NCI-H774 (cell line): Measurements from ENCODE around the gene POLR2L.

Experiments used
- DNase-seq: peaks from one replicate; lab custom pipeline; 2025; lab: John Stamatoyannopoulos, UW

Gene POLR2L

DNA sequence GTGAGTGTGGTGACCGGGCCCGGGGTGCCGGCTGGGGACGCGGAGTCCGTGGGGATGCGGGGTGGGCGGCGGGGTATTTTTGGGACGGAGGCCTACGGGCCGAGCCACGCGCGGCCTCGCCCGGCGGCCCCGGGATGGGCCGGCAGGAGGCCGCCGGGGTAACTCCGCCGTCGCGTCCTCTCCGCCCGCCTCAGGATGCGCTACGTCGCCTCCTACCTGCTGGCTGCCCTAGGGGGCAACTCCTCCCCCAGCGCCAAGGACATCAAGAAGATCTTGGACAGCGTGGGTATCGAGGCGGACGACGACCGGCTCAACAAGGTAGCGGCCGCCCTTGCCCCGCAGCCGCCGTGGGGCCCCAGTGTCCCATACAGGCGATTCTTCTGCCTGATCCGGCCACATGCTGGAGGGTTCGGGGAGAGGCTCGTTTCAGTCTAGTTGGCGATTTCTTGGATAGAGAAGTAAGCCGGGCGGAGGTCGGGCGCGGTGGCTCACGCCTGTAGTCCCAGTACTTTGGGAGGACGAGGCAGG lies 32.2 kb downstream of the POLR2L start:
- no peak for DNase-seq

DNA sequence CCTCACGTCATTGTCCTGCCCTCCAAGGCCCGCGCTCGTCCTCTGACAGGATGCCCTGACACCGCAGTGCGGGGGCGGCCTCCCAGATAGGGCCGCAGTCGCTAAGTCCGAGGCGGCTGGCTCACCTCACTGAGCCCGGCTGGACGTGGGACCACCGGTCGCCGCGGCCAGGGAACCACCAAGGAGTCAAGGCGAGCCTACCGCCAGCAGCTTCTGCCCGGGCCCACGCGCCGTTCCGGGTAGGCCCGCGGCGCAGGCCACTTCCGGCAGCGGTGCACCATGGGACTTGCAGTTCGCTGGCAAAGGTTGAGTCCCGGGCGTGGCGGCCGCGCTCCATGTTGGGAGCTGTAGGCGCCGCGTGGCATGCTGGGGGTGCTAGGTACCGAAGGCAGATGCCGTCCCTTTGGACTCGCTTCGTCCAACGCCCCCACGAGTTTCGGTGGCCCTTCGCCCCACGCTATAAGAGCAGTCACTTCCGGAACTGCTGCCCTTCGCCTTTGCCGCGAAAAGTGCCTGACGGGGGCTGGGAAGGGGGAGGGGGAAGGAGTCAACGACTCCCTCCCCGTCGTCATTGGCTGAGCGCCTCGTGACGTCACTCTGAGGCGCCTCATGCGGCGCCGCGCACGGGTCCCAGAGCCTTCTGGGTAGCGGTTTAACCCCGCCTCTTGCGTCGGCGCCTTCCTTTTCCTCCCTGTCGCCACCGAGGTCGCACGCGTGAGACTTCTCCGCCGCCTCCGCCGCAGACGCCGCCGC lies 32.9 kb downstream of the POLR2L start, which contains the start of gene RPLP2:
Gene RPLP2, plus strand, starts transcription at position 681 of the 753 bp plus-strand sequence. CDS start 268 bp downstream, outside the sequence.
- DNase-seq, result peak; percentile 95

DNA sequence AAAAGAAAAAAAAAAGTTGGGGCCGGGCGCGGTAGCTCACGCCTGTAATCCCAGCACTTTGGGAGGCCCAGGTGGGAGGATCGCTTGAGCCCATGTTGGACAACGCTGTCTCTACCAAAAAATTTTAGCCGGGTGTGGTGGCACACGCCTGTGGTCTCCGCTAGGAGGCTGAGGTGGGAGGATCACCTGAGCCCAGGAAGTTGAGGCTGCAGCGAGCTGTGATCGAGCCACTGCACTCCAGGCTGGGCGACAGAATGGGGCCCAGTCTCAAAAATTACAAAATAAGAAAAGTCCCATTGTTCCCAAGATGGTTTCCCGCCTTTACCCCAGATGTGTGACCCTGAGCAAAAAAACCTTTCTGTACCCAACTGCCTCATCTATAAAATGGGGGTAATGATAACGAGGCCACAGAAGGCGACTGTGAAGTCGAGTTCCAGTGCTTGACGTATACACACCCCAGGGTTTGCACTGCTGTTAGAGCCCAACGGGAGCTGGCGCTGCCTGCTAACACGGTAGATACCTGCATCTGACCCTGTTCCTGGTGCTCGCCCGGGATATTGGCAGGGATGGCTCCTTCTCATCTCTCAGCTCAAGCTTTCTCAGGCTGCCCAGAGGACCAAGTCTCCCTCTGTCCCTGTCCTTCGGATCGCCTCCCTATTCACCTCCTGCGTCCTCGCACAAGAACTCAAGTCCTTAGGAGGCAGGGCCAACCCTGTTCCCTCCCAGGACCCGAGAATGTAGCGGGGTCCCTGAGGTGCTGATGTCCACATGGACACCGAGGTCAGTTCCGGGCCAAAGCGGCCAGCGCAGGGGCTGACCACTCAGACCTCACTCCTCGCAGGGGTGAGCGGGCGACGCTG lies 33.7 kb downstream of the POLR2L start:
- DNase-seq, result no peak

DNA sequence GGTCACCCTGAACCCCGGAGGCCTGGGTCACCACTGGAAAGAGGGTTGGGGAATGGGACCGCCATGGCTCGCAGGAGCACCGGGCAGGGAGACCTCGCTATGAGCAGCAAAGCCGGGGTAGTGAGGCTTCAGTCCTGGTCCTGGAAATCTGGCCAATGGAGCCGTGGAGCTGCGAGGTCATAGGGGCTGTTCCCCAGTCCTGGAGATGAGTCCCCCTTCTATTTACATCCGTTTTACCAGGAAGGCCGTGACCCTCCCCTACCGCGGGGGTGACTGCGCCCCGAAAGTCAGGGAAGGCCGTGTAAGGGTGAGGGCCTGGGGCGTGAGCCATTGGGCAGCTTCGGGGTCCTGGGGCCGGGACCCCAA lies 37.7 kb downstream of the POLR2L start:
- DNase-seq, result no peak

DNA sequence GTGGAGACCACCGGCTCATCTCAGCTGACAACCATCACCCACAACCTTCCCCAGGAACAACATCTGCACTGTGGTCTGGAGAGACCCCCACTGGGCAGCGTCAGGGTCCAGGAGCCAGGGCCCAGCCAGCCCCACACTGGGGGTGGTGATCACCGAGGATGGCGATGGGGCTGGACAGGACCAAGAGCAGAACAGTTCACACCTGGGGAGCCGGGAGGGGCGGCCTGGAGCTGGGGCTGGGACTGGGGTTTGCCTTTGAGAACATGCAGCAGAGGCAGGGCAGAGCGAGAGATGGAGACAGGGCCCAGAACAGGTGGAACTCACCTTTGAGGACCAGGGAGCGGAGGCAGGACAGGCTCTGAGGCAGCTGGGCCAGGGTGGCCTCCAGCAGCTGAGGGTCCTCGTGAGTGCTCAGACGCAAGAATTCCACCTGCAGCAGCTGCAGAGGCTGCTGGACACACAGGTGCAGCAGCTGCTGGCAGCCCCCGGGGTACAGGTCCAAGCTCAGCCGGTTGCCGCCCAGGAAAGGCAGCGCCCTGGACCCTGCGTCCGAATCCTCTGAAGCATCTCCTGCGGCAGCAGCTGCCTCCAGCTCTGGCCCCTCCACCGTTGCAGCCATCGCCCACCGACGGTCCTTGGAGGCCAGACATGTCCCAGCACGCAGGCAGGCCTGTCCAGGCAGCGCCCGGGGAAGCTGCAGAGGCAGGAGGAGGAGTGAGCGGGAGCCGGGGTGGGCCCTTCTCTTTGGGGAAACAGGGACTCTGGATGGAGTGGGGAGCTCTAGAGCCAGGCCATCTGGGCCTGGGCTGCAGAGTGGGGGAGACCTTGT lies 38.3 kb downstream of the POLR2L start:
- DNase-seq, result no peak

DNA sequence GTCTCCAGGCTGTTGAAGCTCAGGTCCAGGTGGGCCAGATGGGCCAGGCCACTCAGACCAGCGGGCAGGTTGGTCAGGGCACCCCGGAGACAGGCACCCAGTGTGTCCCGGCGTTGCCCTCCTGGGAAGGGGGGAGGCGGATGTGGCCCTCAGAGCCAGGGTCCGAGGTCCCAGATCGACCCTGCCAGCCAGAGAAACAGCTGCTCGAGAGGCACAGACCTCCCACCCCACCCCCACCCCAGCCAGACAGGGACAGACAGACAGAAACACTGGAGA lies 38.9 kb downstream of the POLR2L start:
- no peak for DNase-seq

DNA sequence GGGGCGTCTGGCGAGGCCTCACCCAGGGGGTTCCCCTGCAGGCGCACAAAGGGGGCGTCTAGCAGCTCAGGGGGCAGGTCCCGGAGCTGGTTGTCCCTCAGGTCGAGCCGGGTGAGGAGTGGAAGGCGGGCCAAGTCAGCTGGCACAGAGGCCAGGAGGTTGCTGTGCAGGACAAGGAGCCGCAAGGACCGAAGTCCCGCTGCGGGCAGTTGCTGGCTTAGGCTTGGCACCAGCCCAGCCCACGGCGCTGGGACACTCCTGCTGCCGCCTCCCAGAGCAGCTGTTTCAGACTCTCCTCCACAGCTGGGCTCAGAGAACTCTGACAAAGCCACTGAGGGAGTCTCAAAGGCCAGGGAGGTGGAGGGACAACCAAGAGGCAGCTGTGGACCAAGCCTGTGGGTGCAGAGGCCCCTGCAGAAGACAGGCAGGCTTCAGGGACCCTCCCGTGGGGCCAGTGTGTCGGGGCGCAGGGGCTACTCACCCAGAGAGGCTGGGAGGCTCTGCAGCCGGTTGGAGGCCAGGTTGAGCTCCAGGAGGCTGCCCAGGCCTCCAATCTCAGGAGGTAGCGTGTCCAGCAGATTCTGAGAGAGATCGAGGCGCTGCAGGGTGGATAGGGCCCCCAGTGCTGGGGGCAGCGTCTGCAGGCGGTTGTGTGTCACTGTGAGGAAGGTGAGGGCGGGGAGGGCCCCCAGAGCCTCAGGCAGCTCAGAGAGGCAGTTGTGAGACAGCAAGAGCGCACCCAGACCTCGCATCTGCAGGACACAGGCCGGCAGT lies 39.4 kb downstream of the POLR2L start:
- no peak for DNase-seq

DNA sequence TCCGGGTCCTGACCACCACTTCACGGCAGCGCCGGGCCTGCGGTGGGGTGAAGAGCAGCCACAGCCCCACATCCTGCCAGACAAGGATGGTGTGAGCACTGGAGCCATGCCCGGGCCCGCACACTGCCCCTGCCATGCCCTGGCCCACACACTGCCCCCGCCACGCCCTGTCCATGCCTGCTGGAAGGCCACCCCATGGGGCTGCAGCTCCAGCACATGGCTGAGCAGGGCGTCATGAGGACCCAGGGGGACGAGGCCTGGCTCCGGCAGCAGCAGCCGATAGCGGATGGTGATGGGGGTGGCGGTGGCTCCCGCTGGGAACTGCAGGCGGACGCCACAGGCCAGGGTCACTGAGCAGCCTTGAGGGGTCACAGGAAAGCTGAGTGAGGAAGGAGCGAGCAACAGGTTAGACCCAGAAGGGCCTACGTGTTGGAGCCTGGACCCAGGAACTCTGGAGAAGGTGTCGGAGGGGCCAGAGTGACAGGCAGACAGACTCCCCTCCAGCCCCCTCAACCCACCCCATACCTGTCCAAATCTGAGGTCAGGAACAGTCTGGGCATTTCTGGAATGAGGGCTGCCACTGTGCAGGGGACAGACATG lies 40.2 kb downstream of the POLR2L start:
- DNase-seq, result no peak

DNA sequence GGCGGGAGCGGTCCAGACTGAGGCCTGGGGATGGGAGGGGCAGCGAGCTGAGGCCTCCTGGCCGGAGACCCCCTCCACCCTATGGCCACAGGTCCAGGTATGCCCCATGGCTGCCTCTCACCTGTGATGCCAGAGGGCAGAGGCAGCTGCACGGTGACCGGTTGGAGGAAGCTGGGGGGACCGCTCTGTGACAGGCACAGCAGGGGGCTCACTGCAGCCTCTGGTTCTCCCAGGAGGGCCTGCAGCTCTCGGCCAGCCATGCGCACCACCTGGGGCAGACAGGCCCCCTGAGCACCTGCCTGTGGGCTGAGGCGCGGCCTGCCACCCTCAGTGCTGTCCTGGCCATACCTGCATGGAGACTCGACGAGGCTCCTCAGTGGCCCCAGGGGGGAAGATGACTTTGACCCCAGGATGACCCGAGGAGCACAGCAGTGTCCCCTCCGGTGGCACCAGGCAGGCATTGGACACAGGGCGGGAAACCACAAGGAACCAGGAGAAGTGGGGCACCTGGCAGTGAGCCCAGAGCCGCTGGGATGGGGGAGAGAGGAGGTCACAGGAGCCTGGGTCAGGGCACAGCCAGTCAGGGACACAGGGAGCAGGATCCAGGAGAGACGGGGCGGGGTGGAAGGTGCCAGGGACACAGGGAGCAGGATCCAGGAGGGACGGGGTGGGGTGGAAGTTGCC lies 41.1 kb downstream of the POLR2L start:
- no peak for DNase-seq

DNA sequence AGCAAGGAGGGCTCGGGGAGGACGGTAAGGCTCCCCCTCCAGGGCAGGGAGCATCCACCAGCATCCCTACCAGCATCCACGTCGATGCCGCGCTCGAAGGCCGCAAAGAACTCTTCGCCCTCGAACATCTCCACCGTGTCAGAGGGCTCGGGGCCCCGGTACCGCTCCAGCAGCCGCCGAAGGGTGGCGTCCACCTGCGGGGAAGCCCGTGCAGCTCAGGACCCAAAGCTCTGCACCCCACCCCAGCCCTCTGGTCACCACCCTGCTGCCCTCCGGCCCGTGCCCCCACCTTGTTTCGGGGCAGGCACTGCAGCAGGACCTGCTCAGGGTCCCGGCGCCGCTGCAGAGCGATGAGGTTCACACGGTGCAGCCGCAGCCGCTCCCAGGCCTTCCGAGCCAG lies 41.9 kb downstream of the POLR2L start:
- no peak for DNase-seq

DNA sequence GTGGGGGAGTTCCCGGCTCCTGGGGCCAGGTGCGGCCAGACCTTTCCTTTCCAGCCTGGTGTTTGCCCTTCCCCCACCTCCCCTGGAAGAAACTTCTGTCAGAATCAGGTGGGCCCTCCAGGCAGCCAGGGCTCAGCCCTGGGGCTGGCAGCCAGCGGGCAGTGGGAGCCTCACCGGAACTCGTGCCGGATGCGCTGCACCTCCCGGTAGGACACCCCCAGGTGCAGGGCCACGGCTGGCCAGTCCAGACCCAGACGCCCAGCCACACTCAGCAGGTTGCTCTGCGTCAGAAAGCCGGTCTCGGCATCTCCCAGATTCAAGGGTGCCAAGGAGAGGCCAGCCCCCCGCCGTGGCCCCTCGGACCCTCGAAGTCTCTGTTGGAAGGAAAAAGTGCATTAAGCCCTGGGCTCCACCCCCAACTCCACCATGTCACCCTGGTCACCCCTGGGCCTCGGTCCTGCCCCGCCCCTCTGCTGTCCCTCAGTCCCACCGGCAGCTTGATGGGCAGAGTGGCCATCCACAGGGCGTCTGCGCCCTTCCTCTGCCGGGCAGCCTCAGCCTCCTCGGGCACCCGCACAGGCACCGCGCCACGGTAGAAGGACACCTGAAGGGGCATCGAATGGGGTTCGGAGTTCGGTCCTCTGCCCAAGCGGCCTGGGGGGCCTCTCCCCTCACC lies 42.5 kb downstream of the POLR2L start:
- DNase-seq, result no peak

DNA sequence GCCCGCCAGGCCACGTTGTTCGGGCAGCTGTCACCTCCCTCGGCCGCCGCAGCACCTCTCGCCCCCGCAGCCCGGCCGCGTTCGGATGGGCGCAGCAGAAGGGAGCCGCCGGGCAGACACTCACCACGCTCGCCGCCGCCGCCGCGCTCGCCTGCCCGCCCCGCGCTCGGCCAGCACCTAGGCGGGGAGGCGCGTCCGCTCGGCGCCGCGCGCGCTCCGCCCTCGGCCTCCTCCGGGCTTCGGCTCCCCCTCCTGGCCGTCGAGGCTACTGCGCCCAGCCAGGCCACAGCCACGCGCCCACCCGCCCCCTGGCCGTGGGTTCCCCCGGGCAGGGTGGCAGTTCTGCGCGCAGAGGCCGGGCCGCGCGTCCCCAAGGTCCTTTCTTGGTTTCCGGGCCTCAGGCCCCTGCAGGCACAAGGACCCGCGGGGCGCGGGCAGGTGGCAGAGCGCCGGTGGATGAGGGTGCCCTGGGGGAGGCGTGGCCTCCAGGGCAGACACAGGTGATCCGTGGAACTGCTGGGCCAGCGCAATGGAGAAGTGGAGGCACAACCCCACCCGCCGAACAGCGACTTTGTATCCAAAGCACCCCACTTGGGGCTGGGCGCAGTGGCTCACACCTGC lies 44.1 kb downstream of the POLR2L start, which contains the start of gene SLC25A22:
Gene SLC25A22, minus strand, starts transcription at position 189 of the 621 bp plus-strand sequence. CDS start 3,275 bp downstream, outside the sequence.
- DNase-seq, result peak; percentile 82

DNA sequence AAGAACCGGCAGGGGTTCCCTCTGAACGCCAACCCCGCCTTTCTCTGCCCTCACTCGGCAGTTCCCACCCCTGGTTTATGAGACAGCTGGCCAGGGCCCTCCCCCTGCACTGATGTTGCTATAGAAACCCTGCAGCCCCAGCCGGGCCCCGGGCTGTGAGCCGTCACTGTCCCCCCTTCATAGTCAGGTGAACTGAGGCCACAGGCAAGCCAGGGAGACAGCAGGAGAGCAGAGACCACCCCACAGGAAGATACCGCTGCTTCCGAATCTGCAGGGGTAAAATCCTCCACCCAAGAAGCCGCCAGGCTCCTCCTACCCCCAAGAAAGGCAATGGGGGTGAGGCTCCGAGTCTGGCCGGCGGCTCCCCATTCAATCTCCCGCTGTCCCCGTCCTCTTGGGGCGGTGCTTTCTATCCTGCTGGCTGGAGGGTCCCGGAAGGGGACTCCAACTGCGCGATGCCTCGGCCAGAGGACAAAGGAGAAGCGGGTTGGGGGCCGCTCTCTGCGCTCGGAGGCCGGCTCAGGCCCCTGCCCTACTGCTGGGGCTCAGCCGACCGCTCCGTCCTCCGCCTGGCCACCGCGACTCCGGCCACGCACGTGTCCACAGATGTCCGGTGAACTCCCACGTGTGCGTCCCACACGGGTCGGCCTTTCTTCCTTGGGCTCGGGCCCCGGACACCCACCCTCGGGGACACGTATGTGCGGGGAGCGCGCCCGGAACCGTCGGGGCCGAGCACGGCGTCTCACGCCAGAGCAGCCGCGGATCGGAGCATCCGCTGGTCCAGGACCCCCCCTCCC lies 44.8 kb downstream of the POLR2L start:
- peak; percentile 56 for DNase-seq

DNA sequence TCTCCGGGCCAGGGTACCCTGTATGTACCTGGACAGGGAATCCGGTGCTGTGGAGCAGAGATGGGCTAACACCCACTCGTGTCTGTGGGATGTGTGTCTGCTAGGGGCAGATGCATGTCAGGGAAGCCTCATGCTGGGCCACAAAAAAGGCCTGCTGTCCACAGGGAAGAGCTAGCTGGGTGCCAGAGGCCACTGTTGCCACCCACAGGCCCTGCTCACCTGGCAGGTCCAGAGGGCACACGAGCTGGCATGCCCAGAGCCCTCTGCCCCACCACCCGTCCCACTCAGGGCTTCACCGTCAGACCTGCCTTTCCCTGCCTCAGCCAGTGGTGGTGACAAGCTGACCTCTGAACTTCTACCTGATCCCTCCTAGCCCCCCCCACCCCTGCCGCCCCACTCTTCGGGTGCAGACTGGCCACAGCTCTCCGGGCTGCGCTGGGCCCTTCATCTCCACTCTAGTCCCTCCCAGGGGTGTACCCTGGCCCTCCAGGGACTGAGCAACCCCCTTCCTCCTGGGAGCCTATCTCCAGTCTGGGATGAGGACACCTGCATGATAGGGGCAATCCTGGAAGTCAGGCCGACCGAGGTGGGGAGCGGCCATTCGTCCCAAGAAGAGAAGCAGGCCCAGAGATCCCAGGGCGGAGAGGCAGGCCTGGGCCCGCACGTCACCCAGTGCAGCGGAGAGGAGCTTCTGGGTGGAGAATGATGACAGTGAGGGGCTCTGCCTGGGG lies 45.6 kb downstream of the POLR2L start:
- DNase-seq, result no peak

DNA sequence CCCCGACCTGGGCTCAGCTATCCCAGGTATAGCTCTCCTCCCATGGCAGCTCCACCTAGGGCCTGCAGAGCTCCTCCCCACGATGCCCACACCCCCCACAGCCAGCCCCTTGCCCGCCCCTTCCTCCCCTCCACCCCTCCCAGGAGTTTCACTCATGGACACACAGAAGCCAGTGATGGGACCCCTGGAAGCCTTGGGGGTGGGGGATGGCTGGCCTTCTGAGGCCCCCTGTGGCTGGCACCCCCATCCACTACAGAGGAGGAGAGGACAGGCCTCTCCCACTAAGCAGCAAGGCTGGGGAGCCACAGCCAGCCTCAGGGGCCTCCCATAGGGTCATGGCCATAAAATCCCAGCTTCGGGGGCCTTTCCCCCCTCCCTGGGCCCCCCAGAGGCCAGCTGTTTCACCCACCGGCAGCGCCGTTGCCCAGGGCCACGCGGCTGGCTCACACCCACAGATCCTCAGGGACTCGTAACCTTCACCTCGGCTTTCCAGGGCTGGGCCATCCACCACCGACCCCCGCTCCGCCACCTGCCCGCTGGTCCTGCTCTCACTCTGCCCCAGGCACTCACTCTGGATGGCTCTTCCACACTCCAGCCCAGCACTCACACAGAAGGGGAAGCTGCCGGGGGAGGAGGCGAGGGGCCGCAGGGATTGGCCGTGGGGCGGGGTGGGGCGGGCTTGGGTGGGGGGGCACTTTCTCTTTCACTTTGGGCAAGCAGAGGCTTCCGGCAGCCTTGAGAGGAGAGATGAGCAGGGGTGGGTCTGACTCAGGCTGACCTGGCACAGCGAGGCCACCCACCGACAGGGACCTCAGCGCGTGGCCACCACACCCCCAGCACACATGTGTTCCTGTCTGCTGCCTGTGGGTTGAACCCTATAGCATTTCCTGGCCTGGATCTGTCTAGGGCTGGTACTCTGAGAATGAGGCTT lies 46.4 kb downstream of the POLR2L start:
- DNase-seq, result no peak

DNA sequence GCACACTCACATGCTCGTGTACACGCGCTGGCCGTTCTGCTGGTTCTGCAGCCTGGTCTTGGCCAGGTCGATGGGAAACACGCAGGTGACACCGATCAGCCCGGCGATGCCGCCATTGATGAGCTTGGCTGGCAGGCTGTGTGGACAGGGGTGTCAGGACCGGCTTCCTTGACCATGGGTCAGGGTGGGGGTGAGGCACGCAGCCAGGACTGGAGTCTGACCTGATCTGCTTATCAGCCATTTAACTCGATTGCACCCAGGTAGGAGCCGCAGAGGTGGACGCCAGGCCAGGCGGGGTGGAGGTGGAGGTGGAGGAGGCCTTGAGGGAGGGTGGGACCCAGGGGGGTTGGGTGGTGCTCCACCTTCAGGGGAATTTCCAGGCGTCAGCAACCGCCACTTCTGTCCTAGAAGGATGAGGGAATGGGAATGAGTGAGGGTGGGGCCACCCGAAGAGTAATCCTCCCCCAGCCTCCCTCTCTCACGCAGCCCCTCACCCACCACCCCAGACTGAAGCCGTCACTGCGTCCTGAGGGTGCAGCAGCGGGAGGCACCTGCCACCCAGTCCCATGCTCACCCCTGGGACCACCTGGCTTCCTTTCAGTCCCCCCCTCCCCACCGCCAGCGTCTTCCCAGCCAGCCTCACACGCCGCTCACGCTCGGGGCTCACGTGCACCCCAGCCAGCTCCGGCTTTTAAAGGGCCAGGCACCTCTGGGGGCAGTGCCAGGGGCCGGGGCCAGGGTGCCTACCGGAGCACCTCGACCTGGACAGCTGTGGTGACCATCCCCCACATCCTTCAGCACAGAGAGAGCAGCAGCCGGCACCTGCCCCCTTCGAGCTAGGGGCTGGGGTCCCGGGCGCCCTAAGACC lies 47.3 kb downstream of the POLR2L start:
- no peak for DNase-seq
